ENCODE measurements around the gene HNMT. TPM values are rescaled to one million over a fixed set of nuclear protein-coding genes. Genes with fewer than 3 reads are reported as not detected.
"Not testable (repeated sequence)": the region's sequence is repeated elsewhere in the genome, so short reads cannot be mapped to it uniquely, and the experiment has no call there.

Gene HNMT
- under 1 TPM in 3 of 5 donors, not detected in 2; 0.15 to 0.39 (median 0.22) TPM for total RNA-seq
- 0.94 TPM for total RNA-seq (2013)
- total RNA-seq: 0 to 1.7 (median 0) reads per million in 29 experiments

DNA sequence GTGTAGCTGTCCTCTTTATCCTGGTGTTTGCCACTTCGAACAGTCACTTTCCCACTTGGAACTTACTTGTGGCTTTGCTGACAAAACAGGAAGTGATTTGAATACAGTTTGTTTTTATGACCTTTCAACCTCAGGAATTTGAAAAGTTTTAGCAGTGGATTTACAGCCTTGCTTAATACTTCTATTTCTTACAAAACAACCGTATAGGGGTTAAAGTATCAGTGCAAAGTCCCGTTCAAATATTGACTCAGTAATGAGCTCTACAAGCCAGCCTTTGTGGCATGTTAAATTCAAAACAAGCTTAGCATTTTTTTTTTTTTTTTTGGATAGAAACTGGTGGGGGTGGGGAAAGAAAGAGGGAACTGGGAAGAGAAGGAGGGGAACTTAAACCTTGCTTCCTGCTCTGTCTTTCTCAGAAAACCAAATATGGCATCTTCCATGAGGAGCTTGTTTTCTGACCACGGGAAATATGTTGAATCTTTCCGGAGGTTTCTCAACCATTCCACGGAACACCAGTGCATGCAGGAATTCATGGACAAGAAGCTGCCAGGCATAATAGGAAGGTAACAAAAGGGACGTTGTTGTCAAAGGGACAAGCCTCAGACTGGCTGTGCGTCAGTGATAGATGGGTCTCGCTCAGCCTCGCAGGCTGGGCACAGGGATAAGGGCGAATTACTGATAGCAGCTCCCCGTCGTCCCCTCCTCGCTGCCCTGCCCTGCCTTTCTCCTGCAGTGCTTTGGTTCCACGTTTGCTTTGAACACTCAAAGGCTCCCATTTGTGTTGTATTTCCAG, at the start of gene HNMT:
Gene HNMT (plus strand): TSS at position 408 of the 793 bp plus-strand sequence. CDS start 19 bp downstream, at position 427.
- Histone ChIP-seq H3K27me3 (replicated peaks in 1 of 2; ENCODE audit: control insufficient read depth in 2 of 2, extremely low read depth in 1 of 2, insufficient read depth in 2 of 2, low read length in 1 of 2) (no peaks in the 10 kb centered on the region), H3K4me1 (ENCODE audit: control insufficient read depth in 1 of 2, extremely low read depth in 1 of 2, insufficient read depth in 2 of 2, low read length in 2 of 2) (no peaks in the 10 kb centered on the region), H3K27ac (ENCODE audit: low read length) (no peak within 1 kb of the TSS), H3K4me3 (ENCODE audit: control insufficient read depth in 1 of 2, extremely low read depth in 1 of 2, low read length in 1 of 2) (no peak within 1 kb of the TSS), H3K9me3 (no peaks in the 10 kb centered on the region), H3K36me3 (ENCODE audit: control insufficient read depth in 2 of 2, extremely low read depth in 1 of 2, insufficient read depth in 1 of 2, low read length in 1 of 2) (no peaks in the 10 kb centered on the region)
- CTCF ChIA-PET: interaction anchor here (0.6 to 0.8 kb wide), 4 partner anchors 10 to 962 kb away, joined by 3 to 6 read pairs (median 4); no protein-coding TSS in a partner anchor
- H3K9me3 Mint-ChIP-seq: no peaks in the 10 kb centered on the region
- no peaks in the 10 kb centered on the region for H3K36me3 Mint-ChIP-seq
- no peak for ATAC-seq (replicated peaks in 1 of 4)
- POLR2A ChIA-PET: no interaction called here
- DNase-seq: no peak
- H3K27me3 Mint-ChIP-seq: no peaks in the 10 kb centered on the region
- no peak within 1 kb of the TSS for H3K27ac Mint-ChIP-seq
- no peak within 1 kb of the TSS for H3K4me3 Mint-ChIP-seq
- H3K4me1 Mint-ChIP-seq: peaks cover 0 to 5% (median 0%) of the 10 kb centered on the region in 3 donors
- 39% methylated on average over 9 of the region's 15 CpGs for WGBS (ENCODE audit: insufficient coverage)

- no peak for ATAC-seq (replicated peaks in 1 of 4)
- no peaks in the 10 kb centered on the region for H3K9me3 Mint-ChIP-seq
- H3K27ac Mint-ChIP-seq: no peak overlapping the region
- no peak overlapping the region for H3K27ac ChIP-seq (ENCODE audit: low read length)
- CTCF ChIA-PET: no interaction called here
- no peak for DNase-seq
- H3K27me3 Mint-ChIP-seq: peaks cover 2 to 3% of the 10 kb centered on the region in 2 donors
- no peaks in the 10 kb centered on the region for H3K9me3 ChIP-seq
- POLR2A ChIA-PET: no interaction called here
- H3K27me3 ChIP-seq (replicated peaks in 1 of 2; ENCODE audit: control insufficient read depth in 2 of 2, extremely low read depth in 1 of 2, insufficient read depth in 2 of 2, low read length in 1 of 2): no peaks in the 10 kb centered on the region
- 76% methylated on average over 2 of the region's 2 CpGs for WGBS (ENCODE audit: insufficient coverage)
- H3K4me1 Mint-ChIP-seq: no peaks in the 10 kb centered on the region
- no peaks in the 10 kb centered on the region for H3K36me3 ChIP-seq (ENCODE audit: control insufficient read depth in 2 of 2, extremely low read depth in 1 of 2, insufficient read depth in 1 of 2, low read length in 1 of 2)
- no peak overlapping the region for H3K4me3 Mint-ChIP-seq
- H3K4me1 ChIP-seq (ENCODE audit: control insufficient read depth in 1 of 2, extremely low read depth in 1 of 2, insufficient read depth in 2 of 2, low read length in 2 of 2): no peaks in the 10 kb centered on the region
- no peaks in the 10 kb centered on the region for H3K36me3 Mint-ChIP-seq
- H3K4me3 ChIP-seq (ENCODE audit: control insufficient read depth in 1 of 2, extremely low read depth in 1 of 2, low read length in 1 of 2): no peak overlapping the region
Measured at GRCh38 chr2:137921105-137921880, 43.0 kb upstream of the HNMT start.

GRCh38 chr2:137922171-137922570, 42.1 kb upstream of the HNMT start:
- H3K4me1 ChIP-seq (ENCODE audit: control insufficient read depth in 1 of 2, extremely low read depth in 1 of 2, insufficient read depth in 2 of 2, low read length in 2 of 2); H3K36me3 Mint-ChIP-seq; H3K9me3 ChIP-seq; H3K27me3 ChIP-seq (replicated peaks in 1 of 2; ENCODE audit: control insufficient read depth in 2 of 2, extremely low read depth in 1 of 2, insufficient read depth in 2 of 2, low read length in 1 of 2); H3K4me3 Mint-ChIP-seq; POLR2A ChIA-PET; H3K27ac Mint-ChIP-seq; H3K9me3 Mint-ChIP-seq; CTCF ChIA-PET; H3K4me3 ChIP-seq (ENCODE audit: control insufficient read depth in 1 of 2, extremely low read depth in 1 of 2, low read length in 1 of 2); H3K27ac ChIP-seq (ENCODE audit: low read length); DNase-seq; H3K4me1 Mint-ChIP-seq; H3K36me3 ChIP-seq (ENCODE audit: control insufficient read depth in 2 of 2, extremely low read depth in 1 of 2, insufficient read depth in 1 of 2, low read length in 1 of 2); ATAC-seq (replicated peaks in 1 of 4); H3K27me3 Mint-ChIP-seq: not testable (repeated sequence)

DNA sequence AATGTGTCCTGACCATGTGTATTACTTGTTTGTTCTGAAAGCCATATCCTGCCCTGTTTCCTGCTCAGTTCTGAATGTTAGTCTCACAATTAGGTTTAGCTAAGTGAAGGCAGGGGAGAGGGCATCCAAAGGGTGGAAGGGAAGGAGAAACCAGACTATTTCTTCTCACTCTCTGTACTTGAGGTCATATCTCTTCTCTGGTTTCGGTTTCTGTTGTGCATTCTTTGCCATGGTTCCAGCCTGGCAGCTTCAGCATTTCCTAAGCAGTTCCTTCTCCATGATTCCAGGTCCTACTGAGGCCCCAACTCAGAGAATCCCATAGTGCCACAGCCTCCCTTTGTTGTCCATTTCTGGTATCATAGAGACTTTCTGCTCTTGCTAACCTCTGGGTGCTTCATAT, 40.3 kb upstream of the HNMT start:
- H3K27me3 ChIP-seq (replicated peaks in 1 of 2; ENCODE audit: control insufficient read depth in 2 of 2, extremely low read depth in 1 of 2, insufficient read depth in 2 of 2, low read length in 1 of 2): no peaks in the 10 kb centered on the region
- POLR2A ChIA-PET: no interaction called here
- H3K36me3 Mint-ChIP-seq: no peaks in the 10 kb centered on the region
- no peaks in the 10 kb centered on the region for H3K9me3 ChIP-seq
- no peak for DNase-seq
- CTCF ChIA-PET: no interaction called here
- WGBS (ENCODE audit: insufficient coverage): 57% methylated on average over 1 of the region's 1 CpG
- ATAC-seq (replicated peaks in 1 of 4): no peak
- H3K27ac ChIP-seq (ENCODE audit: low read length): no peak overlapping the region
- peaks cover 2 to 3% of the 10 kb centered on the region in 2 donors for H3K27me3 Mint-ChIP-seq
- H3K27ac Mint-ChIP-seq: no peak overlapping the region
- no peaks in the 10 kb centered on the region for H3K4me1 ChIP-seq (ENCODE audit: control insufficient read depth in 1 of 2, extremely low read depth in 1 of 2, insufficient read depth in 2 of 2, low read length in 2 of 2)
- H3K4me3 Mint-ChIP-seq: no peak overlapping the region
- H3K9me3 Mint-ChIP-seq: no peaks in the 10 kb centered on the region
- H3K4me1 Mint-ChIP-seq: no peaks in the 10 kb centered on the region
- H3K4me3 ChIP-seq (ENCODE audit: control insufficient read depth in 1 of 2, extremely low read depth in 1 of 2, low read length in 1 of 2): no peak overlapping the region
- H3K36me3 ChIP-seq (ENCODE audit: control insufficient read depth in 2 of 2, extremely low read depth in 1 of 2, insufficient read depth in 1 of 2, low read length in 1 of 2): no peaks in the 10 kb centered on the region

DNA sequence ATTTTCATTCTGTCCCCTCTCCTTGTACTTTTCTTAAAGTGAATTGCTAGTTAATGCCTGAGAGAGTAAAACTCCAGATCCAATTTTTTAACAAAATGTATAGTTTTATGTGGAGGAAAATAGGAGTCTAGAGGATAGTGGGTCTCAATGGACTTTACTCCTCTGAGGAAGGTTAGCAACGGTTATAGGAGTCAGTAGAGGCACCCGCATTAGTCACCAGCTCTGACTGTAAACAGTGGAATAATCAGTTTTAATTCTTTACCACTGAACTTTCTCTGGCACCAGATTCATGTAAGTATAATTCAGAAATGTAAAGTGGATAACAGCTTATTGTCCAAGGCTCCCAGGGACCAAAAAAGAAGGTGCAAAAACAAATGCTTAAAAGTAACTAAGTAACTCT, 38.7 kb upstream of the HNMT start:
- no peaks in the 10 kb centered on the region for H3K36me3 ChIP-seq (ENCODE audit: control insufficient read depth in 2 of 2, extremely low read depth in 1 of 2, insufficient read depth in 1 of 2, low read length in 1 of 2)
- H3K27ac Mint-ChIP-seq: no peak overlapping the region
- WGBS (ENCODE audit: insufficient coverage): no CpG with 5 or more reads among the region's 2 CpGs
- H3K27ac ChIP-seq (ENCODE audit: low read length): no peak overlapping the region
- POLR2A ChIA-PET: no interaction called here
- H3K36me3 Mint-ChIP-seq: no peaks in the 10 kb centered on the region
- no peak overlapping the region for H3K4me3 Mint-ChIP-seq
- H3K27me3 ChIP-seq (replicated peaks in 1 of 2; ENCODE audit: control insufficient read depth in 2 of 2, extremely low read depth in 1 of 2, insufficient read depth in 2 of 2, low read length in 1 of 2): no peaks in the 10 kb centered on the region
- H3K9me3 Mint-ChIP-seq: no peaks in the 10 kb centered on the region
- DNase-seq (no peak), ATAC-seq (replicated peaks in 1 of 4) (no peak)
- H3K27me3 Mint-ChIP-seq: no peaks in the 10 kb centered on the region
- no peaks in the 10 kb centered on the region for H3K9me3 ChIP-seq
- H3K4me3 ChIP-seq (ENCODE audit: control insufficient read depth in 1 of 2, extremely low read depth in 1 of 2, low read length in 1 of 2): no peak overlapping the region
- CTCF ChIA-PET: no interaction called here
- no peaks in the 10 kb centered on the region for H3K4me1 Mint-ChIP-seq
- H3K4me1 ChIP-seq (ENCODE audit: control insufficient read depth in 1 of 2, extremely low read depth in 1 of 2, insufficient read depth in 2 of 2, low read length in 2 of 2): no peaks in the 10 kb centered on the region

- CTCF ChIA-PET: interaction anchor here in 1 of 2 donors (0.6 kb wide), 1 partner anchor 9 kb away, joined by 3 read pairs; no protein-coding TSS in a partner anchor
Measured at GRCh38 chr2:137927846-137928245, 36.4 kb upstream of the HNMT start.

More at GRCh38 chr2:137927846-137928245, 36.4 kb upstream of the HNMT start:
- H3K4me3 Mint-ChIP-seq: no peak overlapping the region
- H3K36me3 ChIP-seq (ENCODE audit: control insufficient read depth in 2 of 2, extremely low read depth in 1 of 2, insufficient read depth in 1 of 2, low read length in 1 of 2): no peaks in the 10 kb centered on the region
- H3K4me3 ChIP-seq (ENCODE audit: control insufficient read depth in 1 of 2, extremely low read depth in 1 of 2, low read length in 1 of 2): no peak overlapping the region
- no peaks in the 10 kb centered on the region for H3K4me1 ChIP-seq (ENCODE audit: control insufficient read depth in 1 of 2, extremely low read depth in 1 of 2, insufficient read depth in 2 of 2, low read length in 2 of 2)
- no peak overlapping the region for H3K27ac ChIP-seq (ENCODE audit: low read length)
- H3K9me3 Mint-ChIP-seq: no peaks in the 10 kb centered on the region
- H3K27me3 ChIP-seq (replicated peaks in 1 of 2; ENCODE audit: control insufficient read depth in 2 of 2, extremely low read depth in 1 of 2, insufficient read depth in 2 of 2, low read length in 1 of 2): no peaks in the 10 kb centered on the region
- no peaks in the 10 kb centered on the region for H3K9me3 ChIP-seq
- no peak overlapping the region for H3K27ac Mint-ChIP-seq
- H3K4me1 Mint-ChIP-seq: no peaks in the 10 kb centered on the region
- H3K36me3 Mint-ChIP-seq: no peaks in the 10 kb centered on the region
- ATAC-seq (replicated peaks in 1 of 4) (no peak), DNase-seq (no peak)
- POLR2A ChIA-PET: no interaction called here
- H3K27me3 Mint-ChIP-seq: no peaks in the 10 kb centered on the region
- WGBS (ENCODE audit: insufficient coverage): 88% methylated on average over 2 of the region's 4 CpGs

All from T-cell (primary cell).